ENCODE results near the gene SF1. TPM values are rescaled to one million over a fixed set of nuclear protein-coding genes. Genes with fewer than 3 reads are reported as not detected.

Gene SF1
- total RNA-seq, 1 experiment from 2014 or later: 360 TPM

DNA sequence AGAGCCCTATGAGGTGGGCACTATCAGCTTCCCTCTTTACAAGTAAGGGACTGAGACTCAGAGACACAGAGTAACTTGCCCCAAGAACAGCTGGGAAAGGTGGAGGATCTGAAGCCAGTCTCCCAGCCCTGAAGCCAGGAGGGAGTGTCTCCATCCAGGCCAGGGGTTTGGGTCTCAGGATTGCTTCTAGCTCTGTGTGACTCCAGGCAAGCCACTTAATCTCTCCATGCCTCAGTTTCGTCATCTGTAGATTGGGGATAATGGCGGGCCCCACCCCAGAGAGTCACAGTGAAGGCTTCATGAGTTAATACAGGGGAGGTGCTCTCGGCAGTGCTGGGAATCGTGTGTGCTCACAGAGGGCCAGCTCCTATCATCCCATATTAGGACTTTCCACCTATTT is 14.1 kb upstream of the SF1 start:
- Histone ChIP-seq H3K36me3 (ENCODE audit: control insufficient read depth, insufficient read depth, low read length) (no peaks in the 10 kb centered on the region; the same call in 1 of the 2 replicates), H3K27ac (ENCODE audit: low read length) (no peak overlapping the region), H3K4me3 (ENCODE audit: low read depth in 2 of 2, low read length in 2 of 2) (no peak overlapping the region), H3K9me3 (ENCODE audit: control insufficient read depth, insufficient read depth, low read depth, low read length) (no peaks in the 10 kb centered on the region), H3K27me3 (ENCODE audit: control insufficient read depth, insufficient read depth, low read length) (no peaks in the 10 kb centered on the region), H3K4me1 (ENCODE audit: control insufficient read depth, insufficient read depth, low read length) (no peaks in the 10 kb centered on the region)
- POLR2A ChIA-PET: interaction anchor here (1.1 kb wide), 1 partner anchor 35 kb away, joined by 3 read pairs; no protein-coding TSS in a partner anchor
- no TSS peak for BruUV-seq (replicated peaks)
- intact Hi-C loops (cut with micrococcal nuclease; ENCODE audit: unreplicated experiment): no loop called here
- in situ Hi-C loops (cut with HindIII; ENCODE audit: low pct_unique_long_range_greater_than_20kb, low sequenced_read_pairs): no loop called here
- TF ChIP-seq, protein P1, sequence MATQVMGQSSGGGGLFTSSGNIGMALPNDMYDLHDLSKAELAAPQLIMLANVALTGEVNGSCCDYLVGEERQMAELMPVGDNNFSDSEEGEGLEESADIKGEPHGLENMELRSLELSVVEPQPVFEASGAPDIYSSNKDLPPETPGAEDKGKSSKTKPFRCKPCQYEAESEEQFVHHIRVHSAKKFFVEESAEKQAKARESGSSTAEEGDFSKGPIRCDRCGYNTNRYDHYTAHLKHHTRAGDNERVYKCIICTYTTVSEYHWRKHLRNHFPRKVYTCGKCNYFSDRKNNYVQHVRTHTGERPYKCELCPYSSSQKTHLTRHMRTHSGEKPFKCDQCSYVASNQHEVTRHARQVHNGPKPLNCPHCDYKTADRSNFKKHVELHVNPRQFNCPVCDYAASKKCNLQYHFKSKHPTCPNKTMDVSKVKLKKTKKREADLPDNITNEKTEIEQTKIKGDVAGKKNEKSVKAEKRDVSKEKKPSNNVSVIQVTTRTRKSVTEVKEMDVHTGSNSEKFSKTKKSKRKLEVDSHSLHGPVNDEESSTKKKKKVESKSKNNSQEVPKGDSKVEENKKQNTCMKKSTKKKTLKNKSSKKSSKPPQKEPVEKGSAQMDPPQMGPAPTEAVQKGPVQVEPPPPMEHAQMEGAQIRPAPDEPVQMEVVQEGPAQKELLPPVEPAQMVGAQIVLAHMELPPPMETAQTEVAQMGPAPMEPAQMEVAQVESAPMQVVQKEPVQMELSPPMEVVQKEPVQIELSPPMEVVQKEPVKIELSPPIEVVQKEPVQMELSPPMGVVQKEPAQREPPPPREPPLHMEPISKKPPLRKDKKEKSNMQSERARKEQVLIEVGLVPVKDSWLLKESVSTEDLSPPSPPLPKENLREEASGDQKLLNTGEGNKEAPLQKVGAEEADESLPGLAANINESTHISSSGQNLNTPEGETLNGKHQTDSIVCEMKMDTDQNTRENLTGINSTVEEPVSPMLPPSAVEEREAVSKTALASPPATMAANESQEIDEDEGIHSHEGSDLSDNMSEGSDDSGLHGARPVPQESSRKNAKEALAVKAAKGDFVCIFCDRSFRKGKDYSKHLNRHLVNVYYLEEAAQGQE (IDR thresholded peaks at IDR 0.05; ENCODE audit: insufficient read depth in 1 of 2, low read depth in 2 of 2, low read length in 1 of 2): no peak
- TF ChIP-seq SIN3A (IDR thresholded peaks at IDR 0.05; ENCODE audit: borderline replicate concordance, insufficient read depth, low read depth, low read length): no peak
- no peak for TF ChIP-seq POLR2AphosphoS5 (IDR thresholded peaks at IDR 0.05; ENCODE audit: low read depth, low read length)
- TF ChIP-seq, protein P2, sequence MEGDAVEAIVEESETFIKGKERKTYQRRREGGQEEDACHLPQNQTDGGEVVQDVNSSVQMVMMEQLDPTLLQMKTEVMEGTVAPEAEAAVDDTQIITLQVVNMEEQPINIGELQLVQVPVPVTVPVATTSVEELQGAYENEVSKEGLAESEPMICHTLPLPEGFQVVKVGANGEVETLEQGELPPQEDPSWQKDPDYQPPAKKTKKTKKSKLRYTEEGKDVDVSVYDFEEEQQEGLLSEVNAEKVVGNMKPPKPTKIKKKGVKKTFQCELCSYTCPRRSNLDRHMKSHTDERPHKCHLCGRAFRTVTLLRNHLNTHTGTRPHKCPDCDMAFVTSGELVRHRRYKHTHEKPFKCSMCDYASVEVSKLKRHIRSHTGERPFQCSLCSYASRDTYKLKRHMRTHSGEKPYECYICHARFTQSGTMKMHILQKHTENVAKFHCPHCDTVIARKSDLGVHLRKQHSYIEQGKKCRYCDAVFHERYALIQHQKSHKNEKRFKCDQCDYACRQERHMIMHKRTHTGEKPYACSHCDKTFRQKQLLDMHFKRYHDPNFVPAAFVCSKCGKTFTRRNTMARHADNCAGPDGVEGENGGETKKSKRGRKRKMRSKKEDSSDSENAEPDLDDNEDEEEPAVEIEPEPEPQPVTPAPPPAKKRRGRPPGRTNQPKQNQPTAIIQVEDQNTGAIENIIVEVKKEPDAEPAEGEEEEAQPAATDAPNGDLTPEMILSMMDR (IDR thresholded peaks at IDR 0.05): no peak
- no peak for TF ChIP-seq TCF7L2 (IDR thresholded peaks at IDR 0.05; ENCODE audit: low read depth, low read length)
- no peak for DNase-seq (ENCODE audit: low read depth, low spot score)
- ATAC-seq: no peak
- CTCF ChIA-PET: no interaction called here

DNA sequence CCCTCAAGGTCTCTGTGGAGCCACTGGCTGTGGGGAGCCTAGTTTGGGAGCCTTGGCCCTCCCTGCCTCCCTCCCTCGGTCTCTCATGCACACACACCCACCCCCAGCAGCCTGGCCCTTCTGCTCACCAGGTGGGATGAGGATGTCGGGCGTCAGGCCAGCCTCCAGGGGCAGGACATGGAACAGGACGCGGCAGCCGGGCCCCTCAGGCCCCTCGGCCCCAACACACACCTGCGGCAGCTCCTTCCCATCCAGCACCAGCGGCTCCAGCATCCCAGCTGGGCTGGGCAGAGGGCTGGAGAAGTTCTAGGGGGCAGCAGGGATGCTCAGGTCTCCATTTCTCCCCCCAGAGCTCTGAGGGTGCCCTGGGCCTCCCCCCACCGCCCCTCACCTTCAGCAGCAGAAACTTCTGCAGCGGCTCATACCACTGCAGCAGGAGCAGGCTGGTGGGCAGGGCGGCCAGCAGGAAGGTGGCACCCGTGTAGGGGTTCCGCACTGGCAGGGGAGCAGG is 13.5 kb upstream of the SF1 start:
- ATAC-seq (no peak), DNase-seq (ENCODE audit: low read depth, low spot score) (no peak)
- H3K27ac ChIP-seq (ENCODE audit: low read length): no peak overlapping the region
- ChIA-PET CTCF (interaction anchor here (0.6 kb wide), 2 partner anchors 10 to 374 kb away, joined by 3 to 9 read pairs; no protein-coding TSS in a partner anchor), POLR2A (interaction anchor here (1.1 kb wide), 2 partner anchors 13 to 35 kb away, joined by 3 to 5 read pairs; partner anchors contain the start of gene SF1)
- no peaks in the 10 kb centered on the region for H3K27me3 ChIP-seq (ENCODE audit: control insufficient read depth, insufficient read depth, low read length)
- H3K36me3 ChIP-seq (ENCODE audit: control insufficient read depth, insufficient read depth, low read length): no peaks in the 10 kb centered on the region
- no peak overlapping the region for H3K4me3 ChIP-seq (ENCODE audit: low read depth in 2 of 2, low read length in 2 of 2)
- in situ Hi-C loops (cut with HindIII; ENCODE audit: low pct_unique_long_range_greater_than_20kb, low sequenced_read_pairs) (no loop called here), intact Hi-C loops (cut with micrococcal nuclease; ENCODE audit: unreplicated experiment) (no loop called here)
- H3K4me1 ChIP-seq (ENCODE audit: control insufficient read depth, insufficient read depth, low read length): no peaks in the 10 kb centered on the region
- H3K9me3 ChIP-seq (ENCODE audit: control insufficient read depth, insufficient read depth, low read depth, low read length): no peaks in the 10 kb centered on the region
- BruUV-seq (replicated peaks): no TSS peak
- TF ChIP-seq SIN3A (IDR thresholded peaks at IDR 0.05; ENCODE audit: borderline replicate concordance, insufficient read depth, low read depth, low read length) (no peak), TCF7L2 (IDR thresholded peaks at IDR 0.05; ENCODE audit: low read depth, low read length) (no peak), POLR2AphosphoS5 (IDR thresholded peaks at IDR 0.05; ENCODE audit: low read depth, low read length) (no peak)
- TF ChIP-seq, protein P2 (IDR thresholded peaks at IDR 0.05): no peak
- TF ChIP-seq, protein P1 (IDR thresholded peaks at IDR 0.05; ENCODE audit: insufficient read depth in 1 of 2, low read depth in 2 of 2, low read length in 1 of 2): no peak
